ENCODE data around the gene SLC7A6. TPM values are rescaled to one million over a fixed set of nuclear protein-coding genes. Genes with fewer than 3 reads are reported as not detected.

SLC7A6 gene
- total RNA-seq, 1 experiment from 2014 or later = 6.5 TPM

GRCh38 chr16:68299571-68300453 is 35.5 kb downstream of the SLC7A6 start:
- no peak overlapping the region for H3K4me3 ChIP-seq
- DNase-seq = no peak
- H3K27me3 ChIP-seq = no peaks in the 10 kb centered on the region
- no peaks in the 10 kb centered on the region for H3K9me3 ChIP-seq
- peaks cover 53% of the 10 kb centered on the region for H3K36me3 ChIP-seq

GRCh38 chr16:68300734-68301459 is 36.6 kb downstream of the SLC7A6 start:
- Histone ChIP-seq H3K9me3 (no peaks in the 10 kb centered on the region), H3K4me3 (no peak overlapping the region), H3K36me3 (peaks cover 53% of the 10 kb centered on the region), H3K27me3 (no peaks in the 10 kb centered on the region)
- no peak for DNase-seq

GRCh38 chr16:68306633-68307032 is 42.3 kb downstream of the SLC7A6 start:
- H3K36me3 ChIP-seq = peaks cover 31% of the 10 kb centered on the region
- H3K27me3 ChIP-seq = no peaks in the 10 kb centered on the region
- no peaks in the 10 kb centered on the region for H3K9me3 ChIP-seq
- no peak overlapping the region for H3K4me3 ChIP-seq
- no peak for DNase-seq

- DNase-seq = no peak
- Histone ChIP-seq H3K9me3 (no peaks in the 10 kb centered on the region), H3K27me3 (no peaks in the 10 kb centered on the region), H3K36me3 (peaks cover 24% of the 10 kb centered on the region), H3K4me3 (peak overlapping the region; percentile 72)
Measured at GRCh38 chr16:68309799-68310198, 45.5 kb downstream of the SLC7A6 start.

GRCh38 chr16:68310437-68310773 is 46.1 kb downstream of the SLC7A6 start:
- Histone ChIP-seq H3K4me3 (peak overlapping the region; percentile 72), H3K27me3 (no peaks in the 10 kb centered on the region), H3K9me3 (no peaks in the 10 kb centered on the region), H3K36me3 (peaks cover 24% of the 10 kb centered on the region)
- DNase-seq = no peak

- H3K36me3 ChIP-seq = peaks cover 24% of the 10 kb centered on the region
- peak; percentile 88 for DNase-seq
- peak within 1 kb of the TSS; percentile 72 for H3K4me3 ChIP-seq
- no peaks in the 10 kb centered on the region for H3K9me3 ChIP-seq
- H3K27me3 ChIP-seq = no peaks in the 10 kb centered on the region
Measured at GRCh38 chr16:68310774-68311511, 46.6 kb downstream of the SLC7A6 start, which contains the start of the genes PRMT7 and SLC7A6OS. Gene PRMT7, plus strand, starts transcription at chr16:68311019. Its CDS starts 4,961 bp downstream, at chr16:68315980. Gene SLC7A6OS, minus strand, starts transcription at chr16:68310946. Its CDS starts 20 bp downstream, at chr16:68310926.

- Histone ChIP-seq H3K9me3 (no peaks in the 10 kb centered on the region), H3K4me3 (no peak overlapping the region), H3K27me3 (no peaks in the 10 kb centered on the region), H3K36me3 (peaks cover 9% of the 10 kb centered on the region)
- DNase-seq = no peak
Measured at GRCh38 chr16:68313116-68313515, 48.8 kb downstream of the SLC7A6 start.

- DNase-seq = no peak
- no peaks in the 10 kb centered on the region for H3K9me3 ChIP-seq
- H3K4me3 ChIP-seq = no peak overlapping the region
- H3K36me3 ChIP-seq = no peaks in the 10 kb centered on the region; the same call in 1 of the 2 replicates
- no peaks in the 10 kb centered on the region for H3K27me3 ChIP-seq
Measured at GRCh38 chr16:68319185-68319908, 55.0 kb downstream of the SLC7A6 start.

- DNase-seq = no peak
- Histone ChIP-seq H3K27me3 (no peaks in the 10 kb centered on the region), H3K9me3 (no peaks in the 10 kb centered on the region), H3K36me3 (peaks cover 6% of the 10 kb centered on the region), H3K4me3 (no peak overlapping the region)
Measured at GRCh38 chr16:68324336-68324735, 60.0 kb downstream of the SLC7A6 start.

- peaks cover 6% of the 10 kb centered on the region for H3K36me3 ChIP-seq
- H3K4me3 ChIP-seq = no peak overlapping the region
- DNase-seq = peak; percentile 4
- no peaks in the 10 kb centered on the region for H3K9me3 ChIP-seq
- H3K27me3 ChIP-seq = no peaks in the 10 kb centered on the region
Measured at GRCh38 chr16:68324780-68325357, 60.5 kb downstream of the SLC7A6 start.

GRCh38 chr16:68328151-68328859 is 64.0 kb downstream of the SLC7A6 start:
- H3K36me3 ChIP-seq = peaks cover 6% of the 10 kb centered on the region

GRCh38 chr16:68328860-68329390 is 64.6 kb downstream of the SLC7A6 start:
- no peak for DNase-seq
- Histone ChIP-seq H3K4me3 (no peak overlapping the region), H3K9me3 (no peaks in the 10 kb centered on the region), H3K27me3 (no peaks in the 10 kb centered on the region), H3K36me3 (peaks cover 6% of the 10 kb centered on the region)

More at GRCh38 chr16:68328151-68328859, 64.0 kb downstream of the SLC7A6 start:
- no peaks in the 10 kb centered on the region for H3K27me3 ChIP-seq
- no peak overlapping the region for H3K4me3 ChIP-seq
- peak; percentile 58 for DNase-seq
- H3K9me3 ChIP-seq = no peaks in the 10 kb centered on the region

GRCh38 chr16:68331879-68332410 is 67.6 kb downstream of the SLC7A6 start:
- H3K36me3 ChIP-seq = peaks cover 6% of the 10 kb centered on the region
- H3K9me3 ChIP-seq = no peaks in the 10 kb centered on the region
- no peak for DNase-seq
- no peak overlapping the region for H3K4me3 ChIP-seq
- no peaks in the 10 kb centered on the region for H3K27me3 ChIP-seq

GRCh38 chr16:68332411-68333121 is 68.2 kb downstream of the SLC7A6 start:
- H3K4me3 ChIP-seq = no peak overlapping the region
- no peak for DNase-seq
- peaks cover 6% of the 10 kb centered on the region for H3K36me3 ChIP-seq
- H3K9me3 ChIP-seq = no peaks in the 10 kb centered on the region
- no peaks in the 10 kb centered on the region for H3K27me3 ChIP-seq
